Transverse colon (tissue), 3 donors: Measurements from ENCODE around the gene RBFOX1.

Experiments used
- CTCF ChIP-seq, 5 experiments: fragments of 200-600 bp in 3 of 5; fragments of 450-650 bp in 2 of 5; sonication (generic) in 3 of 5; IDR thresholded peaks; 1 replicate in 2 of 5; 2 replicates in 3 of 5; pipeline ENCODE4 v1.5.1; 2016 to 2017; ENCODE audit warnings: antibody characterized with exemption in 5 of 5, inconsistent platforms in 3 of 5, mild to moderate bottlenecking in 2 of 5, moderate library complexity in 1 of 5
- EP300 ChIP-seq: sonication (generic); formaldehyde crosslinking; IDR thresholded peaks from one replicate; pipeline ENCODE4 v1.6.1; 2017; ENCODE audit warnings: antibody characterized with exemption, low read depth
- POLR2A ChIP-seq: fragments of 450-650 bp; IDR thresholded peaks from one replicate; pipeline ENCODE4 v1.6.1; 2016; ENCODE audit warnings: antibody characterized with exemption, mild to moderate bottlenecking, moderate library complexity

GRCh38 chr16:7518158-7518557, 185.5 kb downstream of the RBFOX1 start:
- TF ChIP-seq CTCF (IDR thresholded peaks at IDR 0.05) (no peak), EP300 (no peak), POLR2A (no peak)
